SKM-1 treated with dmso at 0.1 percent for 144 hours (cell line): ENCODE data around the gene ARHGEF38.
A peak's percentile ranks its signal among the peaks of the same experiment; 100 is the strongest.
"Not testable (repeated sequence)": the region's sequence is repeated elsewhere in the genome, so short reads cannot be mapped to it uniquely, and the experiment has no call there.

Experiments used
- DNase-seq: peaks from one replicate; lab custom pipeline; 2025; ENCODE audit not compliant: unreplicated experiment; lab: John Stamatoyannopoulos, UW

ARHGEF38 gene

GRCh38 chr4:105710012-105710600, 157.7 kb downstream of the ARHGEF38 start:
- DNase-seq, result no peak

- no peak for DNase-seq
Observed at GRCh38 chr4:105710678-105711077, 158.3 kb downstream of the ARHGEF38 start.

- DNase-seq, result no peak
Observed at GRCh38 chr4:105712766-105713165, 160.3 kb downstream of the ARHGEF38 start.

- DNase-seq, result peak; percentile 61
Observed at GRCh38 chr4:105714071-105714521, 161.7 kb downstream of the ARHGEF38 start.

- no peak for DNase-seq
Observed at GRCh38 chr4:105714932-105715331, 162.5 kb downstream of the ARHGEF38 start.

- DNase-seq, result no peak
Observed at GRCh38 chr4:105715692-105716278, 163.4 kb downstream of the ARHGEF38 start.

- DNase-seq, result no peak
Observed at GRCh38 chr4:105719204-105719603, 166.8 kb downstream of the ARHGEF38 start.

GRCh38 chr4:105725623-105726022, 173.2 kb downstream of the ARHGEF38 start:
- no peak for DNase-seq

- not testable (repeated sequence) for DNase-seq
Observed at GRCh38 chr4:105729895-105730294, 177.5 kb downstream of the ARHGEF38 start.
